Sigmoid colon (tissue), 7 donors: Measurements from ENCODE around the gene SP8. TPM values are rescaled to one million over a fixed set of nuclear protein-coding genes. Genes with fewer than 3 reads are reported as not detected.

Experiments used
- DNase-seq: peaks from one replicate; pipeline ENCODE4 v3.0.0-alpha.2; 2019
- H3K27ac ChIP-seq, 4 donors: fragments of 200-600 bp; sonication (generic); one replicate each; pipeline ENCODE4 v1.5.1; 2016 to 2019; ENCODE audit warnings: mild to moderate bottlenecking in 1 of 4
- H3K27me3 ChIP-seq, 3 donors: fragments of 200-600 bp; sonication (generic); one replicate each; pipeline ENCODE4 v1.5.1; 2019; ENCODE audit warnings: mild to moderate bottlenecking in 1 of 3
- H3K36me3 ChIP-seq, 4 donors: fragments of 200-600 bp; sonication (generic); one replicate each; pipeline ENCODE4 v1.5.1; 2016 to 2019
- H3K4me1 ChIP-seq, 4 donors: fragments of 200-600 bp; sonication (generic); one replicate each; pipeline ENCODE4 v1.5.1; 2017 to 2019
- H3K4me3 ChIP-seq, 4 donors: fragments of 200-600 bp; sonication (generic); one replicate each; pipeline ENCODE4 v1.5.1; 2017 to 2019; ENCODE audit warnings: mild to moderate bottlenecking in 2 of 4, moderate library complexity in 1 of 4
- H3K9me3 ChIP-seq, 4 donors: fragments of 200-600 bp in 3 of 4; sonication (generic) in 3 of 4; one replicate each; pipeline versions ENCODE4 v1.5.1 to v1.6.1; 2013 to 2019
- CTCF ChIP-seq, 4 experiments: fragments of 450-650 bp in 3 of 4; fragments of 200-600 bp in 1 of 4; IDR thresholded peaks; one replicate each; pipeline ENCODE4 v1.5.1; 2016 to 2019; ENCODE audit warnings: antibody characterized with exemption in 4 of 4, mild to moderate bottlenecking in 3 of 4, moderate library complexity in 2 of 4
- EP300 ChIP-seq, 4 donors: sonication (generic); formaldehyde crosslinking; IDR thresholded peaks; one replicate each; pipeline ENCODE4 v1.6.1; 2017; ENCODE audit warnings: antibody characterized with exemption in 4 of 4
- POLR2A ChIP-seq, 2 donors: fragments of 450-650 bp; IDR thresholded peaks; one replicate each; pipeline ENCODE4 v1.6.1; 2016; ENCODE audit warnings: antibody characterized with exemption in 2 of 2, mild to moderate bottlenecking in 2 of 2, moderate library complexity in 2 of 2
- POLR2AphosphoS5 ChIP-seq, 4 donors: sonication (generic); formaldehyde crosslinking; IDR thresholded peaks; one replicate each; pipeline ENCODE4 v1.6.1; 2017; ENCODE audit warnings: antibody characterized with exemption in 4 of 4
- WGBS, 2 donors: extraction: QIAGEN DNeasy Blood & Tissue Kit; methylation state at CpG; one replicate each; pipeline ENCODE4 v1.1.7; 2013; 5-methylcytosine and 5-hydroxymethylcytosine counted together
- intact Hi-C: fragments of 100-400 bp; cut with DNase I; formaldehyde crosslinking; loops from one replicate; pipeline ENCODE4 v1.15.1; 2023
- polyA plus RNA-seq, 3 donors: library from polyadenylated mRNA; stranded (reverse); fragments of 200-250 nt; gene quantifications; one replicate each; pipeline ENCODE4 v1.2.3, GENCODE V29; 2013
- total RNA-seq, 4 donors: library from RNA; depleted of rRNA; stranded (reverse); fragments of >200 nt; gene quantifications; one replicate each; pipeline ENCODE4 v1.1.0, GENCODE V29; 2016
- donor health status: healthy with polysubstance abuse.
- donor health status: Bipolar disorder and iron deficiency.
- donor health status: healthy.

Gene SP8
- total and polyA plus RNA-seq, 7 donors = not detected

GRCh38 chr7:20776214-20776911, 10.3 kb downstream of the SP8 start:
- Histone ChIP-seq H3K36me3 (no peaks in the 10 kb centered on the region), H3K27ac (no peak overlapping the region), H3K9me3 (no peaks in the 10 kb centered on the region), H3K4me1 (peaks cover 0 to 12% (median 11%) of the 10 kb centered on the region in 4 donors), H3K27me3 (peaks cover 33 to 90% (median 66%) of the 10 kb centered on the region in 3 donors), H3K4me3 (no peak overlapping the region)
- DNase-seq = no peak
- TF ChIP-seq POLR2AphosphoS5 (IDR thresholded peaks at IDR 0.05) (no peak), CTCF (IDR thresholded peaks at IDR 0.05) (no peak), EP300 (IDR thresholded peaks at IDR 0.05) (no peak), POLR2A (IDR thresholded peaks at IDR 0.05) (no peak)
- intact Hi-C loops = loop anchor here (5.0 kb wide), 2 partner anchors 731 to 1306 kb away; no protein-coding TSS in a partner anchor
- 13 to 30% methylated on average over 29 of the region's 29 CpGs for WGBS, 2 donors

DNA sequence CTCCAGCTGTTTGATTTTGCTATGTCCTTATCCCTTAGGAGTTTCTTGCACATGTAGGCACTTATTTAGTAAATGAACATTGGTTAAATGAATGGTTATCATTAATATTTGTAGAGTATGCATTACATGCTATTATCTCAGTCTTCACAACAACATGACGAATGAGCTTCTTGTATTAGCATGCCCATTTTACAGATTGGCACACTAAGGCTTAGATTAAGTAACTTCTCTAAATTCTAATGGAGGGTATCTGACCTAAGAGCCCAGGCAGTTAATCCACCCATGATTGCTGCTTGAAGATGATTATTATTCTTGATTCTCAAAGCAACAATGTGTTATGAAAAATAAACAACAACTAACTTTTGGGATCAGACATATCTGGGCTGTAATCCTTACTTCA, 32.7 kb downstream of the SP8 start:
- Histone ChIP-seq H3K36me3 (no peaks in the 10 kb centered on the region), H3K27me3 (peaks cover 0 to 4% (median 0%) of the 10 kb centered on the region in 3 donors), H3K9me3 (no peaks in the 10 kb centered on the region), H3K27ac (no peak overlapping the region), H3K4me3 (no peak overlapping the region), H3K4me1 (no peaks in the 10 kb centered on the region)
- no peak for DNase-seq
- WGBS, 2 donors = 85 to 89% methylated on average over 1 of the region's 1 CpG
- TF ChIP-seq CTCF (IDR thresholded peaks at IDR 0.05) = no peak
- no peak for TF ChIP-seq POLR2A (IDR thresholded peaks at IDR 0.05)
- TF ChIP-seq POLR2AphosphoS5 (IDR thresholded peaks at IDR 0.05) = no peak
- TF ChIP-seq EP300 (IDR thresholded peaks at IDR 0.05) = no peak
- intact Hi-C loops = no loop called here

DNA sequence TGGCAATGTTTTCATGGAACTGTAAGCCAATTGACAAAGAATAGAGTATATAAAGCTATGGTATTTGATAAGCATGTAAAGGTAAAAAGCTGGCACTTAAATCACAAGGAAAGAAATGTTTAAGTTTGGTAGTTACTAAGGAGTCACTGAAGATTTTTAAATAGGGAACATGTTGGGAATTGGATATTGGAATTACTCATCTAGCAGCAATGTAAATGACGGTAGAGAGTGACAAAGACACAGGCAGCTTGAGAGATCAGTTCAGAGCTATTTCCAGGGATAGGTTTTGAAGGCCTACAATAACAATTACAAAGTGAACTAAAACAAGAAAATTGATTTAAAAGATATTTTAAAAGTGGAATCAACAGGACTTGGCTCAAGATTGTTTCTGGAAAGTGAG, 36.8 kb downstream of the SP8 start:
- Histone ChIP-seq H3K4me1 (no peaks in the 10 kb centered on the region), H3K4me3 (no peak overlapping the region), H3K27me3 (peaks cover 0 to 4% (median 0%) of the 10 kb centered on the region in 3 donors), H3K9me3 (no peaks in the 10 kb centered on the region), H3K27ac (no peak overlapping the region), H3K36me3 (no peaks in the 10 kb centered on the region)
- no peak for DNase-seq
- 87 to 92% methylated on average over 1 of the region's 1 CpG for WGBS, 2 donors
- intact Hi-C loops = no loop called here
- TF ChIP-seq POLR2AphosphoS5 (IDR thresholded peaks at IDR 0.05) (no peak), POLR2A (IDR thresholded peaks at IDR 0.05) (no peak), CTCF (IDR thresholded peaks at IDR 0.05) (no peak), EP300 (IDR thresholded peaks at IDR 0.05) (no peak)

GRCh38 chr7:20748853-20749252, 37.8 kb downstream of the SP8 start:
- no peak for DNase-seq
- Histone ChIP-seq H3K9me3 (no peaks in the 10 kb centered on the region), H3K4me1 (peaks cover 0 to 2% (median 0%) of the 10 kb centered on the region in 4 donors), H3K27ac (no peak overlapping the region), H3K36me3 (no peaks in the 10 kb centered on the region), H3K27me3 (peaks cover 0 to 4% (median 0%) of the 10 kb centered on the region in 3 donors), H3K4me3 (no peak overlapping the region)
- intact Hi-C loops = no loop called here
- 94 to 97% methylated on average over 1 of the region's 1 CpG for WGBS, 2 donors
- TF ChIP-seq POLR2AphosphoS5 (IDR thresholded peaks at IDR 0.05) (no peak), EP300 (IDR thresholded peaks at IDR 0.05) (no peak)

- DNase-seq = no peak
- intact Hi-C loops = no loop called here
- Histone ChIP-seq H3K4me3 (no peak overlapping the region), H3K4me1 (peaks cover 0 to 2% (median 0%) of the 10 kb centered on the region in 4 donors), H3K9me3 (no peaks in the 10 kb centered on the region), H3K27me3 (no peaks in the 10 kb centered on the region), H3K36me3 (no peaks in the 10 kb centered on the region), H3K27ac (no peak overlapping the region)
- TF ChIP-seq EP300 (IDR thresholded peaks at IDR 0.05) (no peak), POLR2A (IDR thresholded peaks at IDR 0.05) (no peak), CTCF (IDR thresholded peaks at IDR 0.05) (no peak), POLR2AphosphoS5 (IDR thresholded peaks at IDR 0.05) (no peak)
- 60 to 69% methylated on average over 3 of the region's 3 CpGs for WGBS, 2 donors
These were observed 39.7 kb downstream of the SP8 start for GRCh38 chr7:20747001-20747400.
